Inflammatory macrophage (primary cell): ENCODE data around the gene WDHD1.
A peak's percentile ranks its signal among the peaks of the same experiment; 100 is the strongest.
"Not testable (repeated sequence)": the region's sequence is repeated elsewhere in the genome, so short reads cannot be mapped to it uniquely, and the experiment has no call there.

ENCODE experiments used
- DNase-seq, 2 donors: peaks; one replicate each; pipeline ENCODE4 v3.0.0-alpha.2; 2020 to 2022

Gene WDHD1

DNA sequence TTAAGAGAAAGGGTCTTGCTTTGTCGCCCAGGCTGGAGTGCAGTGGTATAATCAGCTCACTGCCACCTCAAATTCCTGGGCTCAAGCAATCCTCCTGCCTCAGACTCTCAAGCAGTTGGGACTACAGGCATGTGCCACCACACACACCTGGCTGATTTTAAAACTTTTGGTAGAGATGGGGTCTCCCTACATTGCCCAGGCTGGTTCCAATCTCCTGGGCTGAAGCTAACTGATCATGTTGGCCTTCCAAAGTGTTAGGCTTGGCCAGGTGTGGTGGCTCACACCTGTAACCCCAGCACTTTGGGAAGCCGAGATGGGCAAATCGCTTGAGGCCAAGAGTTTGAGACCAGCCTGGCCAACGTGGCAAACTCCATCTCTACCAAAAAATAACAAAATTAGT is 80.4 kb downstream of the WDHD1 start:
- DNase-seq = no peak

DNA sequence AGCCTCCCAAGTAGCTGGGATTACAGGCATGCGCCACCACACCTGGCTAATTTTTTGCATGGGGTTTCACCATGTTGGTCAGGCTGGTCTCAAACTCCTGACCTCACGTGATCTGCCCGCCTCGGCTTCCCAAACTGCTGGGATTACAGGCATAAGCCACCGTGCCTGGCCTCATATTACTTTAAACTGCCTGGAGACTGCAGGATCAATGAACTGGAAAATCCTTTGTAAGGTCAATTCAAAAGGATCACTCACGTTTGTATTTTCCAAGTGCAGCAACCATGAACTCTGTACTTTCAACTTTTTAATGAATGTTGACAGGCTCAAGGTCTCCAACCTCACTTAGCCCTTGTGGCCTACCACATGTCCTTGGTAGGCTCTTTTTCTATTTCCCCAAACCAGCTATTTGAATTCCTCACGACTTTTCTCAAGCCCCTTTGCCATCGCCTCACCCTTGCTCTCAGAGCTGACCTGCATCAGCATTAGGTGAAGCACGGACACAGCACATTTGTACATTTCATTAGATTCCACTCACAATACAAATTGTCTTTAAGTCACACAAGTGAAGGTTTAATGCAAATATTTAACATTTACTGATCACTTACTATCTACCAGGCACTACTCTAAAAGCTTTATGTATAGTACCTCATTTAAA is 82.0 kb downstream of the WDHD1 start:
- no peak for DNase-seq

DNA sequence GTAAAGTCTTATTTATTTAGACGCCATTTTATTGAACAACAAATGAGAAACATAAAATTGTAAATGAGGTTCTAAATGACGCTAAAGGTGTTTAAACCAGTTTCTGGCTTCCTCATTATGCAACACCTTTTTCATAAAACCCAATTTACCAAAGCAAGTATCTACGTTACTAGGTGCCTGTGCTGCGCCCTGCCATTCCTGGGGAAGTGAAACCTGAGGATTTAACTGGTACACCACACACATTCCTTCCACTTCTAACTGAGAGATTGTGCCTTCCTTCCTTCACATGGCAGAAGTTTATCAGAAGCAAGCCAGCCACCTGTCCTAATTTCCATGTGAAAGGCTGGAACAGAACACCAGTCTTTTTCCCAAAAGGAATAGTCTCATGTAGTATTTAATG is 84.0 kb downstream of the WDHD1 start:
- peak; percentile 8 to 14 for DNase-seq

DNA sequence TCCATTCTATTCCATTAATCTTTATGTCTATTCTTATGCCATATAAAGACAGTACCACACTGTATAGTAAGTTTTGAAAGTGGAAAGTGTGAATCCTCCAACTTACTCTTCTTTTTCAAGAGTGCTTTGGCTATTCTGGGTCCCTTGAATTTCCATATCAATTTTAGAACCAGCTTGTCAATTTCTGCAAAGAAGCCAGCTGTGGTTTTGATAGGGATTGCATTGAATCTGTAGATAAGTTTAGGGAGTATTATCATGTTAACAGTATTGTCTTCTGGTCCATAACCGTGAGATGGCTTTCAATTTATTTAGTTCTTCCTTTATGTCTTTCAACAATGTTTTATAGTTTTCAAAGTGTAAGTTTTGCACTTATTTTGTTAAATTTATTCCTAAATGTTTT is 90.1 kb downstream of the WDHD1 start:
- DNase-seq = no peak

DNA sequence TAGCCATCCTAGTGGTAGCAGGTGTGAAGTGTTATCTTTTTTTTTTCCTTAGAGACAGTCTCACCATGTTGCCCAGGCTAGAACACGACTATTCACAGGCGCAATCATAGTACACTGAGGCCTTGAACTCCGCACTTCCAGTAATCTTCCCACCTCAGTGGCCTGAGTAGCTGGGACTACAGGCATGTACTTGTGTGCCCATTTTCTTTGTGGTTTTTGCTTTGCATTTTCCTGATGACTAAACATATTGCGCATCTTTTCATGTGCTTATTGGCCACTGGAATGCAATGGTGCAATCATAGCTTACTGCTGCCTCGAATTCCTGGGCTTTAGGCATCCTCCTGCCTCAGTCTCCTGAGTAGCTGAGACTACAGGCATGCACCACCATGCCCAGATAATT is 90.9 kb downstream of the WDHD1 start:
- no peak for DNase-seq

DNA sequence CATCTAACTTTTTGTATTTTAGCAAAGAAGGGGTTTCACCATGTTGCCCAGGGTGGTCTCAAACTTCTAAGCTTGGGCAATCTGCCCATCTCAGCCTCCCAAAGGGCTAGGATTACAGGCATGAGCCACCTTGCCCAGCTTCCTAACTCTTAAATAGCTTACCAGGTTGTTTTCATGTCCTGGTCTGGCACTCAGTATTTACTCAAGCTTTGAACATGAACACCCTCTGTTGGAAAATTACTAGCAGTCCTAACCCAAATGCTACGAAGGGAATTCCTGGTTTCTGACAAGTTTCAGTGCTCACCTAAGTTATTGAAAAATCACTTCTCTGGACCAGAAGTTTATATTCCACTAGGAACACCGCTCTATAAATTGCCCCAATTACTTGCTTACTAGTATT is 91.8 kb downstream of the WDHD1 start:
- DNase-seq = no peak

DNA sequence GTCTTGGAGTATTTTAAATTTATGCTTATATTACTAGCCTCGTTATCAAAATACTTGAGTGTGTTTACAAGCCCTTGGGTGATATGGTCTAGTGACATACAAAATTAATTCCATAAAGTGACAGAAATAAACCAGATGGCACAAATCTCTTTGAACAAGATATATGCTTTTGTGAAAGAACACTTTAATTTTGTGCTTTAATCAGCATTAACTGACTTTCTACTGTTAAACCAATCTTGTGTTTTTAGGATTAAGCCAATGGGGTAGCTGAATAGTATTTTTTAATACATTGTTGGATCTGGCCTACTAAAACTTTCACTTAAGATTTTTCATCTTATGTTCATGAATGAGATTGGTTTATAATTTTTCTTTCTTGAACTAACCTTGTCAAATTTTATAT is 93.9 kb downstream of the WDHD1 start:
- DNase-seq = no peak

DNA sequence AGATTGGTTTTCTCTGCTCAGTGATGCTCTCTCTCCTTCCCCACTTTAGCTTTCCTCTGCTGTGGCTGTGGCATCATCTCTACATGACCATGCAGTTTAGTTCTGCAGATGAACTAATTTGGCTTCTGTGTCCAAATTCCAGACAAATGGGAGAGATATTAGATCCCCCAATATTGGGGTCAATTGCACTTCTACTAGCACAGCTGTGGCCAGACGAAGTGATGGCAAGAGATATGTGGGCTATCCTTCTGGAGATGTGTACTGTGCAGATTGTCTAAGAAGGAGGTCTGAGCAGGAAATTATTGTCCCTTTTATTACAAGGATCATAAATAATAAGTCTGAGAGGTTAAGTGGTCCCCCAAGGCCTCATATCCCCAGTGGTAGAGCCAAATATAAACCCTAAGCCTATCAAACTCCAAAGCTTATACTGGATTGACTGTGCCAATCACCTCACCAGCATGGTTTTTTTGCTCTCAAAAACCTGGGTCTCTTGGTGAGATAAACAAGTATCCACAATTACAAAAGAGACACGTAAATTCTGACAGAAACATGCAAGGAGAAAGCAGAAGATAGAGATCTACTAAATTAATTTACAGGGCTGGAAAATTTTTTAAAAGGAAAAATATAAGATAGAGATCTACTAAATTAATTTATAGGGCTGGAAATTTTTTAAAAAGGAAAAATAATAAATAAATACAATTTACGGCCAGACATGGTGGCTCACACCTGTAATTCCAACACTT is 95.1 kb downstream of the WDHD1 start:
- DNase-seq = no peak

DNA sequence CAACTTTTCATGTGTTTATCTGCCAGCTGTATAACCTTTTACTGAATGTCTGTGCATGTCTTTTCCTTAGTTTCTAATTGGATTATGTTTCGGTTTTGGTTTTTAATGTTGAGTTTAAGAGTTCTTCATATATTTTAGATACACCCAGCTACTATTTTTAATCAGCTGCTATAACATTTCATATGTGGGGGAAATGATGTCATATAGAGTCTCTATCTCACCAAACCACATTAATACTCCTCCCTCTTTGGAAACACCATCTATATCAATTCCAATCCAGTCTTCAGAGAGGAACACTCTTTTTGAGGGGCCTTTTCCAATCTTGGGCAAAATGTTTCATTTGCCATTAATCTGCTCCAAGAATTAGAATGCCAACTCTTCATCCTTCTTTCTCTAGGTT is 95.8 kb downstream of the WDHD1 start:
- DNase-seq = no peak

DNA sequence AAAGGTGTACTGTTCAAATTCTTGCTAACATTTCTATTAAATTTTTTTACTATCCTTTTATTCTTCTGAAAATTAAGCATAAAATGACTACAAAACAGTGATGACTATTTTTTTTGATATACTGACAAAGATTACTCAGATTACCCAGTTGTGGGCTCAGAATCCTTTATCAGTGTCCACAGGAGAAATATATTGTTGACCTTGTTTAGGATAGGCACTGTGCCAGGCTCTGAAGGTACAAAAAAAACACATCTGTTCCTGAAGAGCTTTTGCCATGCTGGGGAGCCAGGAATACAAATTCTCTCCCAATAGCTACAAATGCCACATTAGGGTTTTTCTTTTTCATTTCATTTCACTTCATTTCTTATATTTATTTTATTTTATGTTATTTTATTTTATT is 97.3 kb downstream of the WDHD1 start:
- DNase-seq = no peak

DNA sequence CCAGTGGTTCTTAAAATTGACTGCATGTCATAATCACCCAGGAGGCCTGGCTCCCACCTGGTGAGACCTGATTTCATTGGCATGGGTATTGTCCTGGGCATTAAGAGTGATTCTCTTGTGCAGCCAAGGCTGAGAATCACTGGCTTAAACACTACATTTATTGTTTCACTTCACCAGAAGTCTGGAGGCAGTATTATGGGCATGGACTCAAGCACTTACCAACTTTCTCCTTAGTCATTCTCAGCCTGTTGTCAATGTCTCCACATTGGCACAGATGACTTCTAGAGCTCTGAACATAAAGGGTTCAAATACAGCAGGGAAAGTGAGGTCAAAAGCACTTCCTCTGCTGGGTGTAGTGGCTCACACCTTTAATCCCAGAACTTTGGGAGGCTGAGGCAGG is 98.7 kb downstream of the WDHD1 start:
- DNase-seq = no peak

DNA sequence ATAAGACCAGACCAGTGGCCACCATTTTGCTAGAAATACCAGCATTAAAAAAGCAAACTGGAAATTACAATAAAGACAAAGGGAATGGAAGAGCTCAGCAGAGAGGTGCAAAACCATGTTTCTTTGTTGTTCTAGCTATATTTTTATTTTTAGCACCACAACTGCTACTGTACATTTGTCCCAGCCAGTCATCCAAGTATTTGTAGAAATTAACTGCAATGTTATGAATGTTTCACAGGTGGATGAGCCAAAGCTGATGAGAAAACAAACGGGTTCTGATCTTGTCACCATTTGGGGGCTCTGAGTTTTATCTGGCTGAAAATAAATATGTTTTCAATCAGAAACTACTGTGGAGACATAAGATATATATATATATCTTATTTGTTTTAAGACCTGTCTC is 99.3 kb downstream of the WDHD1 start:
- DNase-seq = no peak

DNA sequence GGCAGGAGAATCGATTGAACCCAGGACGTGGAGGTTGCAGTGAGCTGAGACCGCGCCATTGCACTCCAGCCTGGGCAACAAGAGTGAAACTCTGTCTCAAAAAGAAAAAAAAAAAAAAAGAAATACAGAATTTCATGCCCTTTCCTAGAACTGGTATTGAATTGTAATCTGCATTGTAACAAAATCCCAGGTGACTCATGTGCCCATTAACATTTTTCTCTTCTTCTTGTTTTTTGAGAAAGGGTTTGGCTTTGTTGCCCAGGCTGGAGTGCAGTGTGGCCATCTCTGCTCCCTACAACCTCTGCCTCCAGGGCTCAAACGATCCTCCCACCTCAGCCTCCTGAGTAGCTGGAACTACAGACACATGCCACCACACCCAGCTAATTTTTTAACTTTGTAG is 100.3 kb downstream of the WDHD1 start:
- DNase-seq = not testable (repeated sequence)

DNA sequence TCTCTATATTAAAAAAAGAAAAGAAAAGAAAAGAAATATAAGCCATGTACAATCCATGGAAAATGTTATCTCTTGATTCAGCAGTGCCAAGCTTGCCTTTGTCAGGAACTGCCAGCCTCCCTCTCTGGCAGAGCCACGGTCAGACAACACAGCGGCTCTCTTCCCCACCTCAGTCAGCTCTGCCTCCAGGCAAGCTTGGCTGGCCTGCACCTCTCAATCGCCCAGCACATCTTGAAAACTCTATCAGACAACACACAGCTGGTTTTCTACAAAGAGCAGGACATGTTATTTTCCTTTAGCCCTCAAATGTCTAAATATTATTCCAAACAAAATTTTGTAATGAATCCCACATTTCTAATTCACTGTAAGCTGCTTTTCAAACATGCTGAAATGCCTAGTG is 104.3 kb downstream of the WDHD1 start:
- DNase-seq = no peak

DNA sequence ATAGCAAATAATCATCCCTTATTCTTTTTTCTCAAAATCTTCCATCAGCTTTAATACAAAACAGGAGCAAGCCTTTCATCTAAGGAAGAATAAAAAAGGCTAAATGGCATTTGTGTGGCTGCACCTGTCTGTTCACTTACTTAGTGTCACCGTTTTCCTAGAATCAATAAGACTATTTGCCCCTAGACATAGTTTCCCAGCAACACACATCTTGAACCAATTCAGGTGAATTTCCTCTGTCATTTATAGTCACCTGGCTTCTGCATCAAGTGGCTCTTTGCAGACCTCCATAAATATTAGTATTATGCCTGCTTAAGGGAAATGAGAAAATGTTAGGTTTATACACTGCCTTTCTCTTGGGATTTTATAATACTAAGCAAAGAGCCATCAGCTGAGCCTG is 106.8 kb downstream of the WDHD1 start:
- no peak for DNase-seq

DNA sequence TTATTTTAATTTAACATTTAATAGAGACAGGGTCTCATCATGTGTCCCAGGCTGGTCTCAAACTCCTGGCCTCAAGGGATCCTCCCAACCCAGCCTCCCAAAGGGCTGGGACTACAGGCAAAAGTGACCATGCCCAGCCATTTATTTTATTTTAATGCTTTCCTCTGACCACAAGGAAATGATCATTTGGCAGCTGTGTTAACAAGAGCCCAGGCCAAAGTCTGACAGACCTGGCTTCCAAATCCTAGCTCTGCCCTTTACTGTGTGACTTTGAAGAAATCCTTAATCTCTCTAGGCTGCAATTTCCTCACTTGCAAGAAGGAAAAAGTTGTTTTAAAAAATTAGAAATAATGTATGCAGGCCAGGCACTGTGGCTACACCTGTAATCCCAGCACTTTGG is 107.6 kb downstream of the WDHD1 start:
- no peak for DNase-seq

DNA sequence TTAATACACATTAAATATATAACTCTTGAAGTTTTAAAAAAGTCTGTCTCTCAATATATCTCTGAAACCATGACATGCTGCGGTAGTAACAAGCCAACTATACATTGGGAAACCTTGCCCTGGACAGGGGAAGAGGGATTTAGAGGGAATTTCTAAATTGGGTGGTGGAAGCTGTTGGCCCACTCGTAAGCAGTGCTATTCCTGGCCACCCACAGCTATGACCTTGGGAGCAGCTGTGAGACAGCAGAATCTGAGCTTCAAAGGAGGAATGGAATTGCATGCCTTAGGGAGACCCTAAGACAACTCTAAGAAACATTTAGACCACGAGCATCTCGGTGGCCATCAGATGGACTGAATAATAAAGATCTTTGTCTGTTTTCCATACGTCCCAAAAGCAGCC is 108.5 kb downstream of the WDHD1 start:
- DNase-seq = no peak

DNA sequence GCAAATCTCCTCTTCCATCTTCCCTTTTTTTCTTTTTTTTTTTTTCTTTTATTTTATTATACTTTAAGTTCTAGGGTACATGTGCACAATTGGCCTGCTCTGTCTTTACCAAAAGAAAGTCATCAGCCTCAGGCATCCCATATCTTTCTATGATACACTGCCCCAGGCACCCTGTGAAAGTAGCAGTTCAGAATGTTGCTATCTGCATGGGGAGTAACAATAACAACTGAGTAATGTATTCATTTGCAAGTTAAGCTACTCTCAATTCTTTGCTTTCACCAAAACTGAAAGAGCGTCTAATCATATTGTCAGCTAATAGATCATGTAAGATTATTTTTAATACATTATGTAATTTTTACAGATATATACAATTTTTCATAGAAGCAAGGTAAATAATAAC is 110.8 kb downstream of the WDHD1 start:
- DNase-seq = no peak

DNA sequence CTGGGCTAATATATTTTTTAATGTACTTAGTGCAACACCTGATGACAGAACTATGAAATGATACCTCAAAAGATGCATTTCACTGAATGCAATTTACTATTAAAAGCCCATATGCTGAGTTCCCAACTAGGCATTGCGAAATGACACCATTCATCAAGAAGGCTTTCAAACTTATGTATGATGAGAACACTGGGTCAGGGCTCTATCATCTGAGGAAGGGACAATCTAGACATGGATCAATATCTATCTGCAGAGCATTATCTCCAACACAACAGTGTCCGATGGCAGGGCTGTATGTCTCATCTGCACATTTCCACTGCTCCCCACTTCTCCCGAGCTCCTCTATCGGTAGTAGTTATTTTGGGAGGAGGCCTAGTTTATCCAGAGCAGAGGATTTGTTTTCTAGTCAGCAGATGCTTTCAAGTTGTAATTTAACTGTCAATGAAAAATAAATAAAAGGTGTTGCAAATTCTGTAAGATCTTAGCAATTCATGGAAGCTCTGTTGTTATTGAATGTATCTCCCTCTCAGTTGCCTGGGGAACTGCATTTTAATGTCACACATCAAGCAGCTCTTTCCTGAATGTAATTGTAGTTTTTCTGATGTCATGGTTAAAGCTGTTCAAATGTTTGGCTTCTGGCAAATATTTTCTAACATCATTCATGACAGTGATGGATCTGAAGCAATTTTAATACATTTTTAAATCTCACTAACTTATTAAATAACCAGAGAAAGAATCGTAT is 116.9 kb downstream of the WDHD1 start:
- DNase-seq = no peak

DNA sequence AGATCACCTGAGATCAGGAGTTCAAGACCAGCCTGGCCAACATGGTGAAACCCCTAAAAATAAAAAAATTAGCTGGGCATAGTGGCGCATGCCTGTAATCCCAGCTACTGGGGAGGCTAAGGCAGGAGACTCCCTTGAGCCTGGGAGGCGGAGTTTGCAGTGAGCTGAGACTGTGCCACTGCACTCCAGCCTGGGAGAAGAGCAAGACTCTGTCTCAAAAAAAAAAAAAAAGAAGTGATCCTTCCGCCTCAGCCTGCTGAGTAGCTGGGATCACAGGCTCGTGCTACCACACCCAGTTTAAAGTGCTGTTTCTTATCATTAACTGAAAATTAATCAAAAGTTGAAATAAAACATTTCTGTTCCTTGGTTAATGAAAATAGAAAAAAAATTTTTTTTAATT is 117.9 kb downstream of the WDHD1 start:
- DNase-seq = peak in 1 of 2 donors; percentile 20

DNA sequence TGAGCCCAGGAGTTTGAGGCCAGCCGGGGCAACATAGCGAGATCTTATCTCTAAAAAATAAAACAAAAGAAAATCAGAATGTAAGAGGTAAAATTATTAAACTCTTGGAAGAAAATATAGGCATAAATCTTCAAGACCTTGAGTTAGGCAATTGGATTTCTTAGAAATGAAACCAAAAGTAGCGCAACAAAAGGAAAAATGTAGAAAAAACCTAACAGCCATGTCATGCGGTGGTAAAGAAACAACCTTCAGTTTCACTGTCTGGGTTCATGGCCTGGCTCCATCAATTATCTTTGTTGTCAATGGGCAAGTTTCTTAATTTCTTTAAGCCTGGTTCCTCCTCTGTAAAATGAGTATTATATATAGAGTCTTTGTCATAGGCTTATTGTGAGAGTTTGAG is 118.7 kb downstream of the WDHD1 start:
- DNase-seq = peak in 1 of 2 donors; percentile 20

DNA sequence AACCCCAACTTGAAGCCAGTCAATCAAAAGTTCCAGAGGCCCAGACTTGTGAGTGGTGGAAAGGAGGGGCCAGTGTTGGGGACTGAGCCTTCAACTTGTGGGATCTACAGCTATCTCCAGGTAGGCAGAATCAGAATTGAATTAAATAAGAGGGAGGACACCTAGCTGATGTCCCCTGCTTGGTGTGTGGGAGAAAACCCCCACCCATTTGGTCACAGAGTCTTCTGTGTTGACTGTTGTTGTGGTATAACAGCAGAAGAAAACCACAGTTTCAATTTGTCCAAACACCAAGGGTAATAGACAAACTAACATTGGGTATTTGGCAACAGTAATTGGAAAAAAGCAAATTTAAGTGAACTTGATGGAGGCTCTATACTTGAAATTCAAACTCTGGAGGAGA is 120.8 kb downstream of the WDHD1 start:
- DNase-seq = no peak

DNA sequence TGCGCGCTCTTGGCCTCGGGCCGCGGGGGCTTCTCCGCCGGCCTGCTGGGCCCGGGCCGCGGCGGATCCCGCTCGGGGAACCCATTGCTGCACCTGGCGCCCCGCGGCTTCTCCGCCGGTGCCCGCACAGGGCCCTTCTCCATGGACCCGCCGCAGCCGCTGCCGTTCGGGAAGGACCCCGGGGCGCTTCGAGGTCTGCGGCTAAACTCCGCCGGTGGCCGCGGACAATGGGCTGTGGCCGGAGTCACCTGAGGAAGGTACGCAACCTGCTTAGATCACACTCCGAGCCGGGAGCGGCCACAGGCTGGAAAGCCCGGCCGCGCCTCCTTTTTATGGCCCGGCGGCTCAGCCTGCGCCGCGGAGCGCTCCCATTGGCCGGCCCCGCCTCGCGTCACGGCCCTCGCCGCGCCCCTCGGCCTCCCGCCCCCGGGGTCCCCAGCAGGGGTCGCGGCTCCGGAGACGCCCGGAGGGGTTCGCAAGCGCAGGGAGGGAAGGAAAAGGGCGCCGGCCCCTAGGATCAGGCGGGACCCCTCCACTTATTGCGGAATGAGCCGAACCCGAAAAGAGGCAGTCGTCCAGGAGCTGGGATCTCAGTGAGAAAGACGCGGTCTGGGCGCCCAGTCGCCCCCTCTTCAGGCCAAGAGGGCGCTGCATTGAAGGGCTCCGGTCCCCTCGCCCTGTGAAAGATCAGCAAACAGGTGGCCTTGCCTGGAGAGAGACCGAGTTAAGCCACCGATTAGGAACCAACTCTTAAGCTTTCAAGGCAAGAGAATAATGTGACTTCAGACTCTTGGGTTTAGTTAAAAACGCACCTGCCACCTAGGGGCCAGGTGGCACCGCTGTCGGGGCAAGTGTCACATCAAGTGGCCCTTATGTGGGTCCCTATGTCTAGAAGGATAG is 124.1 kb downstream of the WDHD1 start, which contains the start of gene GCH1:
Gene GCH1, minus strand, starts transcription at position 306 of the 900 bp plus-strand sequence. Its CDS starts 163 bp downstream, at position 143.
- peak; percentile 32 to 53 for DNase-seq
